ENCODE measurements around the gene SUPT20H. TPM values are rescaled to one million over a fixed set of nuclear protein-coding genes. Genes with fewer than 3 reads are reported as not detected.

SUPT20H gene
- 67.4 and 74.8 TPM in 2 replicates for total RNA-seq

DNA sequence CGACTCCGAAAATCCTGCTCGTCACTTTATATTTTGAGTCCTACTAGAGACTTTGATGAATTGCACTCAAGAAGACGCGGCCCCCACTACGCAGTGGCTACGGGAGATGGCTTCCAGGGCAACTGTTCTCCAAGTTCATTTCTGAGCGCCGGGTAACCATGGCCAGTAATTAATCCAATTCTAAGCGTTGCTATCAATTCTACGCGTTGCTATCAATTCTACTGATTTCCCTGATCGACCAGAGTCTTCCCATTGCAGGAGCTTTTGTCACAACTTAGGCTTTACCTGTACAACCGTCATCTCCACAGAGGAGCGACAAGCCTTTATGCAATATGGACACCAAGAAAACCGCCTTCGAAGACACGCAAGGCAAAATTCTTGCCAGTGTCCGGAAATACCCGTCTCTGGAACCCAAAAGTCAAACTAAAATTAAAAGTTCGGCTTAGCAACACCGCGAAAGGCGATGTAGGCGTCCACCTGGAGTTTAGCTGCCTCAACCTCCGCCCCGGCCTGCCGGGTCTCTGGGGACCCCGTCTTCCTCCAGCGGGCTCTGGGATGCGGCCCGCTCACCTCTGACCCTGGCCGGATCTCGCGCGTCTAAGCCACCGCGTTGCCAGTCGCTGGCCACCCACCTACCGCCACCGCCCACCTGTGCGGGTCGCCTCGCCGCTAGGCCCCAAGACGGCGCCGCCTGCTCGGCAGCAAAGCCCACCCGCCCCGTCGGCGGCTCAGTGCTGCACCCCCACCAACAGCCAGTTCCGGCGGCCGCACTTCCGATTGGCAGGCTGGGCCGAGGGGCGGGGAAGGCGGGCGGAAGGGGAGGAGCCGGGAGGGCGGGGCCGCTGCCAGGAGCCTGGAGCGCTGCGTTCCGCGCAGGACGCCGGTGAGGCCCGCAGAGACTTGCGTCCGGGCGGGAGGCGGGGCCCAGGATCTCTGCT, at the start of gene SUPT20H:
TSS of gene SUPT20H (minus strand) at position 779 of the 938 bp plus-strand sequence. CDS start 8,198 bp downstream, outside the sequence.
- peaks cover 20% of the 10 kb centered on the region for H3K4me1 Mint-ChIP-seq
- DNase-seq = peak; percentile 97
- H3K4me3 Mint-ChIP-seq = peak within 1 kb of the TSS; percentile 87
- H3K27me3 Mint-ChIP-seq = peaks cover 9% of the 10 kb centered on the region
- intact Hi-C loops (cut with micrococcal nuclease) = loop anchor here (1.0 to 2.0 kb wide), 5 partner anchors 26 to 1290 kb away; partner anchors contain the start of genes ALG5, RFXAP, SPART and UFM1
- peaks cover 28% of the 10 kb centered on the region for H3K36me3 Mint-ChIP-seq (ENCODE audit: low read depth)
- H3K9me3 Mint-ChIP-seq = peaks cover 3% of the 10 kb centered on the region
- H3K27ac Mint-ChIP-seq = peak within 1 kb of the TSS; percentile 97

DNA sequence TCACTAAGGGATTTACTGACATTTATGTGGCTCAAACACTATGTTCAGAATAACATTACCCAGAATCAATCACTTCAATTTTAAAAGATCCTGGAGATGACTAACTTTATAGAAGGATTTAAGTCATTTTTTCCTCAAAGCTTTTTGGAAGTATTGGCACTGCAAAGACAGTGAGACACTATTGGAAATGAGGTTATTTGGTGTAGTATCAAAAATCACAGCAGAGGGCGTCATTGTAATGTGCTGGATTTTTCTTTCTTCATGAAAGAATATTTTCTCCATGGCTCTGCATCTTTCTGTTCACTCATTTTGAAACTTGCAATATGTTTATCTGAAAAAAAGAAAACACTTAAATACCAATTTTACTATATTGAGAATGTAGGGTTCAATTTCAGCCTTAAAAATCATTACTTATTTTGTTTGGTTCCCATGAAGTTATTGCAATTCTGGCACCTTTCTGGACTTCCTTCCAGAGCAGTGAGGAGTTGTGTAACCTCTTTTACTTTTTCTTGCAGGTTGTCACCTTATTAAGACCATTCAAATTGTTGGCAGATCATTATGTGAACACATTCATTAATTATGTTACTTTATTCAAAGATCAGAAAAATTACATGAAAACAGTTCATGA, 49.7 kb upstream of the SUPT20H start:
- H3K36me3 Mint-ChIP-seq (ENCODE audit: low read depth) = no peaks in the 10 kb centered on the region

DNA sequence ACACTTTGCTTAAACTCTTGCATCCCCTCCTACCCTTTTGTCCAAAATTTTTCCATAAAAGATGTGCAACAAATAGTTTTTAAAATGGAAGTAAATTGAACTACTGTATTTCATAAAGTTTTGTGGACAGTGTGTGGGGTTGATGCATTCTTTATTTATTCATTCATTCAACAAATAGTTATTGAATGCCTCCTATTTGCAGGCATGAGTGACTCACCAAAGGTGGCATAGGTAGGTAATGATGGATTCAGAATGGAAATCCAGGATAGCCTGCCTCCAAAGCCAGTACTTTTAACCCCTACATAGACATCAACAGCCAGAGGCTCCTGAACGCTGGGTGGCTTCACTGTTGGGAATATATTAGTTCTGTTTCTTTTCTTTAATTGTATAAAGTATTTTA, 48.4 kb upstream of the SUPT20H start:
- no peak for DNase-seq
- H3K27ac Mint-ChIP-seq = no peak overlapping the region
- no peak overlapping the region for H3K4me3 Mint-ChIP-seq
- H3K9me3 Mint-ChIP-seq = no peaks in the 10 kb centered on the region
- H3K36me3 Mint-ChIP-seq (ENCODE audit: low read depth) = no peaks in the 10 kb centered on the region
- intact Hi-C loops (cut with micrococcal nuclease) = loop anchor here (5.0 kb wide), 1 partner anchor 1424 kb away; no protein-coding TSS in a partner anchor
- no peaks in the 10 kb centered on the region for H3K4me1 Mint-ChIP-seq
- H3K27me3 Mint-ChIP-seq = no peaks in the 10 kb centered on the region

More for the DNA sequence above, 49.7 kb upstream of the SUPT20H start:
- intact Hi-C loops (cut with micrococcal nuclease) = loop anchor here (5.0 kb wide), 1 partner anchor 1423 kb away; no protein-coding TSS in a partner anchor
- H3K9me3 Mint-ChIP-seq = no peaks in the 10 kb centered on the region
- H3K27me3 Mint-ChIP-seq = no peaks in the 10 kb centered on the region
- no peak overlapping the region for H3K27ac Mint-ChIP-seq
- H3K4me3 Mint-ChIP-seq = no peak overlapping the region
- H3K4me1 Mint-ChIP-seq = no peaks in the 10 kb centered on the region
- no peak for DNase-seq

DNA sequence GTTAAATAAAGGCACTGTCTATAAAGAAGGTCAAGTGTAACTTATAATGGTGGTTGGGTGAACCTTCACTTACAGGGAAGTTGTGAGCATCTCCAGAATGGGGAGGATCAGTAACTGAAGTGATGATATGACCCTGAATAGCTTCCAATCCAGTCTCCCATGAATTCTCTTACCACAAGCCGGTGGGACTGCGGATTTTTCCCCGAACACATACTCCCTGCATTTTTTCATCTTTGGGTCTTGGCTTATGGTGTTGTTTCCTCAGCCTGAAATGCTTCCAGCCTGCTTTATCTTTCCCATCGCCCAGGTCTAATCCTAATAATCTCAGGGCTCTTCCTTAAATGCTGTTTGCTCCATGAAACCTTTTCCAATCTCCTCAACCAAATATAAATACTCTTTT, 48.0 kb upstream of the SUPT20H start:
- Mint-ChIP-seq H3K4me1 (no peaks in the 10 kb centered on the region), H3K36me3 (ENCODE audit: low read depth) (no peaks in the 10 kb centered on the region), H3K27me3 (no peaks in the 10 kb centered on the region), H3K9me3 (no peaks in the 10 kb centered on the region), H3K4me3 (no peak overlapping the region), H3K27ac (no peak overlapping the region)
- intact Hi-C loops (cut with micrococcal nuclease) = loop anchor here (5.0 kb wide), 1 partner anchor 1425 kb away; no protein-coding TSS in a partner anchor
- no peak for DNase-seq

DNA sequence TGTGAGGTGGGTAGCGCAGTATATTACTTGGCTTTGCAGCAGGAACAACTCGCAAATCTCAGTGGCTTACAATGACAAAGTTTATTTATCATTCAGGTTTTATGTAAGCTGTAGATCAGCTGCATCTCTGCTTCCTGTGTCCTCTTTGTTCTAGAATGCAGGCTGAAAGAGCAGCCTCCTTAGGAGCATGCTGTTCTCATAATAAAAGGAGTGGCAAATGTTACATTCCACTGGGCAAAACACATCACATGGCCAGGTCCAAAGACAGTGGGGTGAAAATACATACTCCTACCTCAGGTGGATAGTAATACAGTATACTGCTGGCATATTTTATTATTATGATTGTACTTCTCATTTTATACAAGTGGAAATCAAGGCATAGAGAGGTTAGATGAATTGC, 47.2 kb upstream of the SUPT20H start:
- Mint-ChIP-seq H3K9me3 (no peaks in the 10 kb centered on the region), H3K4me3 (no peak overlapping the region), H3K27ac (no peak overlapping the region), H3K36me3 (ENCODE audit: low read depth) (no peaks in the 10 kb centered on the region), H3K27me3 (peaks cover 4% of the 10 kb centered on the region), H3K4me1 (no peaks in the 10 kb centered on the region)
- intact Hi-C loops (cut with micrococcal nuclease) = loop anchor here (5.0 kb wide), 1 partner anchor 1426 kb away; no protein-coding TSS in a partner anchor
- DNase-seq = no peak

DNA sequence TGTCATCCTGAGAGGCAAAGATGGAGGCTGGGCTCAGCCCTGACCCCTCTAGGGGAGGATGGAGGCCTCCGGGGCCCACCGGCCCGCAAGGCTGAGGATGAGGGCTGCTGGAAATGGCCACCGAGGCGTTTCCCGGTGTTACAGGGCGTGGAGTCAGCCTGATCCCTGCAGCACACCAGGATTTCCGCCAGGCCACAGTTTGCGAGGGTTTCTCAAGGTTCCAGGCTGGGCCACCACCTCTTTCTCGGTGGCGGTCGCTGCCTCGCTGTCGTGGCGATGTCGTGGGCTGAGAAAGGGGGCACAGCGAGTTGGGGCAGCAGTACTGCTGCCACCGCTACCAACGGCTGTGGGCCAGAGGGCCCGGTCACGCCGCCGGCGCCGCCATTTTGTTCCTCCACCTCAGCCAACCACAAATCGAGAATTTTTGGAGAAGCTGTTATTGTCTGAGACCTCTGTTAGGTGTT, 45.8 kb upstream of the SUPT20H start, which contains the start of gene CSNK1A1L:
TSS of gene CSNK1A1L (minus strand) at position 414 of the 464 bp plus-strand sequence. CDS start at position 6, 408 bp downstream.
- no peaks in the 10 kb centered on the region for H3K36me3 Mint-ChIP-seq (ENCODE audit: low read depth)
- no peaks in the 10 kb centered on the region for H3K9me3 Mint-ChIP-seq
- no peak for DNase-seq
- no peak within 1 kb of the TSS for H3K4me3 Mint-ChIP-seq
- peaks cover 9% of the 10 kb centered on the region for H3K27me3 Mint-ChIP-seq
- H3K4me1 Mint-ChIP-seq = no peaks in the 10 kb centered on the region
- H3K27ac Mint-ChIP-seq = no peak within 1 kb of the TSS
- intact Hi-C loops (cut with micrococcal nuclease) = loop anchor here (5.0 kb wide), 1 partner anchor 1427 kb away; no protein-coding TSS in a partner anchor

DNA sequence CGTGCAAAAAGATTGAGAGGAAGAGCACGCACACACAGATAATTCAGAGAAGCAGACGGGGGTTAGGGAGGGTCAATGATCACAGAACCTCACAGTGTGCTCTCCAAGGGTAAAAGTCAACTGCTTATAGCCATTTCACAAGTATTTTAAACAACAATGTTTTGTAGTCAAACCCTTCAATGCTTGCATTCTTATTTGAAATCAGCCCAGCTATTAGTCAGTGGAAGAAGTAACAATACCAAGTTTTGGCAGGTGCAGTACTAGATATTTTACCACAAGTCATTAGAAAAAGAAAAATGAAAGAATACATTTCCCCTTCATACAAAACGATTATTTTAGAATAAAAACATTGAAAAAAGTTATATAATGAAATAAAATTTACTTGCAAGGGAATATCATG, 43.4 kb upstream of the SUPT20H start:
- intact Hi-C loops (cut with micrococcal nuclease) = no loop called here
- Mint-ChIP-seq H3K4me3 (no peak overlapping the region), H3K4me1 (no peaks in the 10 kb centered on the region), H3K36me3 (ENCODE audit: low read depth) (no peaks in the 10 kb centered on the region), H3K27ac (no peak overlapping the region), H3K27me3 (peaks cover 14% of the 10 kb centered on the region), H3K9me3 (no peaks in the 10 kb centered on the region)
- DNase-seq = no peak

DNA sequence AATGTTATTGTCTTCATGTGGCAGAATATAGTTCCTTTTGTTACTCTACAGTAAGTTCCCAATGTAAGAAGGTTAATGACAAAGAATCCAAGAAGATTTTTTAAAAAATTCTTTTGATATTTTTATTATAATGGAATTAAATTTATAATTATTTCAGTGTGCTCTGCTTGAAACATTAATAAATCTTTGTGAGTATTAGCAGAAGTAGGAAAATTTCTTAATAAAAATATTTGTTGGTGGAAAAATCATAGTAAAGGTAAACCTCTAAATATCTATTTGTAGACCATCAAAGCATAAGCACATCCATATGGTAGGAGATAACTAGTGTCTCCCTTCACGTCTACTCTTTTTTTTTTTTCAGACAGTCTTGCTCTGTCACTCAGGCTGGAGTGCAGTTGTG, 41.7 kb upstream of the SUPT20H start:
- DNase-seq = no peak
- H3K36me3 Mint-ChIP-seq (ENCODE audit: low read depth) = no peaks in the 10 kb centered on the region
- H3K9me3 Mint-ChIP-seq = no peaks in the 10 kb centered on the region
- H3K4me1 Mint-ChIP-seq = peaks cover 5% of the 10 kb centered on the region
- H3K27me3 Mint-ChIP-seq = peaks cover 14% of the 10 kb centered on the region
- H3K27ac Mint-ChIP-seq = no peak overlapping the region
- H3K4me3 Mint-ChIP-seq = no peak overlapping the region
- intact Hi-C loops (cut with micrococcal nuclease) = no loop called here

DNA sequence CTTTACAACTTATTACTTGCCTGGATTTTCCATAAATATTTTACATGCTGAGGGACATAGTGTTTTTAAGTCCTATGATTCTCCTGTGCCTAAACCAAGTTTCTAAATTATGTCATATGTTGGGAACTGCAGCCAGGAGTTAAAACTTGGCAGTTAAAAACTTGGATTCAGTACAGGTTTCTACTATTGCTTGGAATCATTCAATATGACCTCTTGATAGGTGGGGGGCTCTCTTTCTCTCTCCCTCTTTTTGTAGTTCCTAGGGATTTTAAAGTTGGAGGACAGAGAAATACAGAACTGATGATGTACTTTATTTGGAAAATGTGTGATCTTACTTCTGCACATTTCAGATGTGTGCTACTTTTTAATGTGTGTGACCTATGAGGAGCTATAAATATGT, 41.2 kb upstream of the SUPT20H start:
- intact Hi-C loops (cut with micrococcal nuclease) = no loop called here
- Mint-ChIP-seq H3K9me3 (no peaks in the 10 kb centered on the region), H3K27ac (no peak overlapping the region), H3K27me3 (peaks cover 14% of the 10 kb centered on the region), H3K4me1 (peaks cover 5% of the 10 kb centered on the region), H3K36me3 (ENCODE audit: low read depth) (no peaks in the 10 kb centered on the region), H3K4me3 (no peak overlapping the region)
- no peak for DNase-seq

DNA sequence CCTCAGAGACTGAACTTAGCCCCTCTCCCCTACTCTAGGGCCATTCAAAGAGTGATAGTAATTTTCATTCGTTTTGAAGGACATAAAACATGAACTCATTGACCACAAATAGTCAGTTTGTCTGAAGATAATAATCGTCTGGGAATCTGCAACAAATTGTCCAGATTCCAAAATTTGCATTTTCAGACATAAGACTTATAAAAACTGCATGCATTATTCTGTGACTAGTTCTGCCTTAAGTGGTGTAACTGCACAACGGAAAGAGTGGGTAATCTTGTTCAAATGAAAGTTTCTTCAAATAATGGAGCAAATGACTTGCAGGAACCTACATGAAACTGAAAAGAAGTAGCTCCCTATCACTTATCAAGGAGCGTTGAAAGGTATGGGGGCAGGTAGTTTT, 37.6 kb upstream of the SUPT20H start:
- no peak for DNase-seq
- no peaks in the 10 kb centered on the region for H3K36me3 Mint-ChIP-seq (ENCODE audit: low read depth)
- no peaks in the 10 kb centered on the region for H3K9me3 Mint-ChIP-seq
- no peak overlapping the region for H3K27ac Mint-ChIP-seq
- H3K4me1 Mint-ChIP-seq = peaks cover 5% of the 10 kb centered on the region
- intact Hi-C loops (cut with micrococcal nuclease) = no loop called here
- H3K4me3 Mint-ChIP-seq = no peak overlapping the region
- peaks cover 14% of the 10 kb centered on the region for H3K27me3 Mint-ChIP-seq

DNA sequence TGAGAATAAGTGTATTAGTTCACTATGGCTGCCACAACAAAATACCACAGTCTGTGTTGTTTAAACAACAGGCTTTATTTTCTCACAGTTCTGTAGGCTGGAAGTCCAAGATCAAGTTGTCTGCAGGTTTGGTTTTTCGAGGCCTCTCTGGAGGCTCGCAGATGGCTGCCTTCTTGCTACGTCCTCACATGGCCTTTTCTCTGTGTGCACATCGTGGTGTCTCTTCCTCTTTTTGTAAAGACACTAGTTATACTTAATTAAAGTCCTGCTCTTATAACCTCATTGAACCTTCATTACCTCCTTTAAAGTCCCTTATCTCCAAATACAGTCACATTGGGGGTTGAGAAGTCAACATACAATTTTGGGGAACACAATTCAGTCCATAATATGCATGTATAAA, 35.4 kb upstream of the SUPT20H start:
- H3K27me3 Mint-ChIP-seq = peaks cover 2% of the 10 kb centered on the region
- no peaks in the 10 kb centered on the region for H3K36me3 Mint-ChIP-seq (ENCODE audit: low read depth)
- intact Hi-C loops (cut with micrococcal nuclease) = no loop called here
- H3K9me3 Mint-ChIP-seq = no peaks in the 10 kb centered on the region
- peaks cover 5% of the 10 kb centered on the region for H3K4me1 Mint-ChIP-seq
- no peak for DNase-seq
- H3K27ac Mint-ChIP-seq = no peak overlapping the region
- H3K4me3 Mint-ChIP-seq = no peak overlapping the region

DNA sequence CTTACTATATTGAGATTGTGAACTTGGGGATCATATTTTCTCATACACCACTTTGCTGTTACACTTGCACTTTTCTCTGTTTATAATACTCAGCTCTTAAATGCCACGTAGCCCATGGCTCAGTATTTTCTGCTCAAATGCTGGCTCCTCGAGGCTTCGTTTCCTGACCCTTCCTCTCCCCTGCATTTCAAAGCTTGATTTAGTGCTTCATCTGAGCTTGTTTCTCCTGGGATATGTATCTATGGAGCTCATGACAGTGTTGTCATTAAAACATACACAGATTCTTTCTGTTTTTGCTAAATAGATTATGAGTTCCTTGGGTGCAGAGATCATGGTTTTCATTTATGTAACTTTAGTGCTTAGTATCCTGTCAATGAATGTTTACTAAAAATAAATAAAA, 34.6 kb upstream of the SUPT20H start:
- no peak overlapping the region for H3K27ac Mint-ChIP-seq
- peaks cover 2% of the 10 kb centered on the region for H3K27me3 Mint-ChIP-seq
- intact Hi-C loops (cut with micrococcal nuclease) = no loop called here
- no peak overlapping the region for H3K4me3 Mint-ChIP-seq
- no peak for DNase-seq
- no peaks in the 10 kb centered on the region for H3K36me3 Mint-ChIP-seq (ENCODE audit: low read depth)
- H3K4me1 Mint-ChIP-seq = peaks cover 5% of the 10 kb centered on the region
- H3K9me3 Mint-ChIP-seq = no peaks in the 10 kb centered on the region

DNA sequence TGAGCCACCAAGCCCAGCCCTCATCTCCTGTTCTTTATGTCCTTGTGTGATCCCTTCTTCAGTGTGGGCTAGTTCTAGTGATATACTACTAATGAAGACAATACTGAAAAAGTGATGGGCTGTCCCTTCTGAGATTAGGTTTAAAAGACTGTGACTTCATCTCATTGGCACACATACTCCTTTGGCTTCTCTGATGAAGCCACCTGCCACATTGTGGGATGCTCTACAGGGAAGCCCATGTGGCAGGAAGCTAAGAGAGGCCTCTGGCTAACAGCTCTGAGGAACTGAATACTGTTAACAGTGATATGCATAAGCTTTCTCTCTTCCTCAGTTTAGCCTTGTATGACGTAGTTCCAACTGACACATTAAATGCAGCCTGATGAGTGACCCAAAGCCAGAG, 32.3 kb upstream of the SUPT20H start:
- no peak for DNase-seq
- Mint-ChIP-seq H3K27me3 (peaks cover 5% of the 10 kb centered on the region), H3K4me1 (no peaks in the 10 kb centered on the region), H3K4me3 (no peak overlapping the region), H3K36me3 (ENCODE audit: low read depth) (no peaks in the 10 kb centered on the region), H3K27ac (no peak overlapping the region), H3K9me3 (no peaks in the 10 kb centered on the region)
- intact Hi-C loops (cut with micrococcal nuclease) = no loop called here

DNA sequence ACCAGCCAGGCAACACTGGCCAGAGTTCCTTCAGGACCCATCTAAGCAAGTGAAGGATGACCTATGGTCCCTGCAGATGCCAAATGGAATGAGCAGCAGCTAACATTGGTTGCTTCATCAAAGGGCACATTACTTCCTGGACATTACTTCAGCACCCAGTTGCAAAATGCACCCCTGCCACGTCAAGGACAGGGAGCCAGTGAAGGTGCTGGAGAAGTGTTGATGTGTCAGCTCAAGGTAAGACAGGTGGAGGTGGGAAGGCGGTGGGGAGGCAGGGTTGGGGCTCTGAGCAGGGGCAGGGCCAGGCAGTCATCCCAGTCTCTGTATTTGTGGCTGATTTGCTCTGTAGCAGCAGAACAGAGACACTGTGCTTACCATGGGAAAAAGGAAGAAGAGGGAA, 31.4 kb upstream of the SUPT20H start:
- peaks cover 5% of the 10 kb centered on the region for H3K27me3 Mint-ChIP-seq
- intact Hi-C loops (cut with micrococcal nuclease) = no loop called here
- H3K27ac Mint-ChIP-seq = no peak overlapping the region
- no peak overlapping the region for H3K4me3 Mint-ChIP-seq
- H3K9me3 Mint-ChIP-seq = no peaks in the 10 kb centered on the region
- no peaks in the 10 kb centered on the region for H3K4me1 Mint-ChIP-seq
- H3K36me3 Mint-ChIP-seq (ENCODE audit: low read depth) = no peaks in the 10 kb centered on the region
- no peak for DNase-seq

All from activated CD4-positive, alpha-beta T cell treated with anti-CD3 and anti-CD28 coated beads, Interleukin-2, amount 10 ng/mL, durations not matched to agents 24 days and 14 days (primary cell).